D721Med (cell line): ENCODE data around the gene SFTPD.
"Not testable (repeated sequence)": the region's sequence is repeated elsewhere in the genome, so short reads cannot be mapped to it uniquely, and the experiment has no call there.

ENCODE experiments used
- DNase-seq: peaks from one replicate; pipeline ENCODE4 v3.0.0; 2011; ENCODE audit warnings: low spot score; ENCODE audit not compliant: insufficient read length
- FAIRE-seq: peaks from 2 replicates; lab custom pipeline; 2011; peaks lifted over from hg19 to GRCh38; lab: Jason Lieb, UNC
- TF ChIP-seq, protein P1 (sequence below): IDR thresholded peaks from 2 replicates; pipeline ENCODE4 v1.5.1; 2012; ENCODE audit warnings: mild to moderate bottlenecking, control low read depth; ENCODE audit not compliant: insufficient read depth; ENCODE audit errors: missing control alignments

SFTPD gene

DNA sequence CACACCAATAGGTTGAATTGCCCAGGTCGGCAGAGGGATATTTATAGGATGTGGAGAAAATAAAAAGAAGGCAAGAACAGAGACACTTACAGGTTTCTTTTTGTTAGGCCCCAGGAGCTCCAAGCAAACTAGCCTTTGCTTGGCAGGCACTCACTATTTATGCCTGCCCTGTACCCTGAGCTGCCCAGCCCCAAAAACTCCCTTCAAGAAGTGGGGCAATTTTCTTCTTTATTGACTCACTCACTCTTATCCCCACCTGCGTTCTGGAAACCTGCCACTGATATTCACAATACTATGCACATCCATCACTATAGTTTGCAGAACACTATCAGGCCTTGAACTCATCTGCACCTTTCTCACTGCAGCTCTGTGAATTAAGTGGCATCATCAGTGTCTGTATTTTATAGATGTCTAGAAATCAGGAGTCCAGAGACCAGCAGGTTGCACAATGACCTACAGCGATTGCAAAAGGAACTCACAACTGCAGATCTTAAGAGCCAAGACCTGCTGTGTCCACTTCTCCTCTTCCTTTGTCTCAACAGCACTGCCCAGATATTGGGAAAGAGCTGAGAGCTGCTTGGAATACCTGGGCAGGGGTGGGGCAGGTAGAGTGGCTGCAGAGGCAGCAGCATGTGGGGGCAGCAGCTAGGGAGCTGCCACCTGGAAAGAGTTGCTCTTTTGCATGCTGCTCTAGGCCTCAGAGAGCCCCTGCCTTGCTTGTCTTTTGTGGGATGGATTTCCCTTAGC lies at the start of gene SFTPD:
Gene SFTPD (minus strand): TSS at position 130 of the 747 bp plus-strand sequence. CDS start 2,446 bp downstream, outside the sequence.
- TF ChIP-seq, protein P1, sequence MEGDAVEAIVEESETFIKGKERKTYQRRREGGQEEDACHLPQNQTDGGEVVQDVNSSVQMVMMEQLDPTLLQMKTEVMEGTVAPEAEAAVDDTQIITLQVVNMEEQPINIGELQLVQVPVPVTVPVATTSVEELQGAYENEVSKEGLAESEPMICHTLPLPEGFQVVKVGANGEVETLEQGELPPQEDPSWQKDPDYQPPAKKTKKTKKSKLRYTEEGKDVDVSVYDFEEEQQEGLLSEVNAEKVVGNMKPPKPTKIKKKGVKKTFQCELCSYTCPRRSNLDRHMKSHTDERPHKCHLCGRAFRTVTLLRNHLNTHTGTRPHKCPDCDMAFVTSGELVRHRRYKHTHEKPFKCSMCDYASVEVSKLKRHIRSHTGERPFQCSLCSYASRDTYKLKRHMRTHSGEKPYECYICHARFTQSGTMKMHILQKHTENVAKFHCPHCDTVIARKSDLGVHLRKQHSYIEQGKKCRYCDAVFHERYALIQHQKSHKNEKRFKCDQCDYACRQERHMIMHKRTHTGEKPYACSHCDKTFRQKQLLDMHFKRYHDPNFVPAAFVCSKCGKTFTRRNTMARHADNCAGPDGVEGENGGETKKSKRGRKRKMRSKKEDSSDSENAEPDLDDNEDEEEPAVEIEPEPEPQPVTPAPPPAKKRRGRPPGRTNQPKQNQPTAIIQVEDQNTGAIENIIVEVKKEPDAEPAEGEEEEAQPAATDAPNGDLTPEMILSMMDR, result no peak
- FAIRE-seq (no peak), DNase-seq (no peak)

DNA sequence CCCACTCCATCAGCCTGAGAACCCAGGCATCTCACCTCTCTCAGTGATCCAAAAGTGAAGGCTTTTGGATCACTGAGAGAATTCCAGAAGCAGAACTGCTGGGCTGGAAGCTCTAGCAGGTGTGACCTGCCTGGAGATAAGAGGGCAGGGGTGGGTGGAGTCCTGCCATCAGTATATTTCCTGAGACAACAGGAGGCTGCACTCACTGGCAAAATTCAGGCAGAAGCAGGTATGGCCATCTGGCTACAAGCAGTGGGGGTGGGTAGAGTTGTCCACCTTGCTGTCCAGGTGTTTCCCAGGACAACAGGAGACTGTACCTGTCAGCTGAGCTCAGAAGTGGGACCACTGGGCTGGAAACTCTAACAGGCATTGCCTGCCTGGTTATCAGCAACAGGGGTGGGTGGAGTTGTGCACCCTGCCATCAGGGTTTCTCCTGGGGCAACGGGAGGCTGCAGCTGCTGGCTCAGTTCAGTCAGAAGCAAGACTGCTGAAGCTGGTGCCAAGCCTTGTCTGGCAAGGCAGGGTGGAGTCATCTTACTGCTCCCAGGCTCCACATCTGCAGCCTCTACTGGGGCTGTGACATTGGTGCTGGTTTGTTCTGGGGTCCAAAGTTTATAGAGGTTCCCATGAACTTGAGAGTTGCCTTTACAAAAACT lies 47.2 kb upstream of the SFTPD start:
- TF ChIP-seq, protein P1, result no peak
- DNase-seq (no peak), FAIRE-seq (no peak)

GRCh38 chr10:79994556-79994955 lies 45.7 kb upstream of the SFTPD start:
- FAIRE-seq (no peak), DNase-seq (no peak)
- TF ChIP-seq, protein P1, result no peak

DNA sequence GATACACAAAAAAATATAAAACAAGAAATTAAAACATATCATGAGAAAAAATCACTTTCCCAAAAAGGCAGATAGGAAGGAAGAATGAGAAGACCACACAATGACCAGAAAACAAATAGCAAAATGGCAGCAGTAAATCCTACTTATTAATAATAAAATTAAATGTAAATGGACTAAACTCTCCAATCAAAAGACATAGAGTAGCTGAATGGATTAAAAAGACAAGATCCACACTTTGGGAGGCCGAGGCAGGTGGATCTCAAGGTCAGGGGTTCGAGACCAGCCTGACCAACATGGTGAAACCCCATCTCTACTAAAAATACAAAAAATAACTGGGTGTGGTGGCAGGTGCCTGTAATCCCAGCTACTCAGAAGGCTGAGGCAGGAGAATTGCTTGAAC lies 39.3 kb upstream of the SFTPD start:
- DNase-seq, FAIRE-seq: not testable (repeated sequence)

DNA sequence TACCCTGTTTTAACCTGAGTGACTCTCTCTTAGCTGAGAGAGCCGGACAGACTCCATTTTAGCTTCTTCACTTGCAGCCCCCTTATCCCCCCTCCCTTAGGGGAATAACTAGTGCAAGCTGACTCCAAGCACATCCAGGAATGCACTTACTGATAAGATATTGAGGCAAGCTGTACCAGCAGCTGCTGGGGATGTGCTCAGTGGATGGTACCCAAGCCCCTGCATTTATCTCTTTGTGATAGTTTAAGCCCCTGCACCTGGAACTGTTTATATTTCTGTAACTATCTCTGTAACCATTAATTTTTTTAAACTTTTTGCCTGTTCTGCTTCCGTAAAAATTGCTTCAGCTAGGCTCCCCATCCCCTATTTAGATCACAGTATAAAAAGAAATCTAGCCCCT lies 37.8 kb upstream of the SFTPD start:
- not testable (repeated sequence) for DNase-seq, FAIRE-seq

GRCh38 chr10:79985481-79986072 lies 36.7 kb upstream of the SFTPD start:
- no peak for DNase-seq
- TF ChIP-seq, protein P1, result no peak
- FAIRE-seq, result no peak

DNA sequence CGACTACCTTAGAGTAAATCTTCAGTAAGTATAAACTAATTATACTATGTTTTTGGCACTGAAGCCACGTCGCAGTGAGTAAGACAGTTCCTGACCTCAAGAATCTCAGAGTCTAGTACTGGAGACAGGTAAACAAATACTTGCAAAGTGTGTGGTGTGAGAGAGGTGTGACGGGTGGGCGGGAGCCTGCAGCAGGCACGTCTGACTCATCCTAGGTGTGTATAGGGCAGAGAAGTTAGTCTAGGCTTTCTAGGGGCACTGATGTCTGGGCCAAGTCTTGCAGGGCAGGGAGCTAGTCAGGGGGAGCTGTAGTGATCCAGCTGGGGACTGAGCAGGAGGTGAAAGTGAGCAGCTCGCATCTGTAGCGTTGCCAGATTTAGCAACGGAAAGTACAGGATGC lies 35.9 kb upstream of the SFTPD start:
- TF ChIP-seq, protein P1, result no peak
- DNase-seq (no peak), FAIRE-seq (no peak)
